Endothelial cell of umbilical vein (primary cell): Measurements from ENCODE around the gene ARV1. TPM values are rescaled to one million over a fixed set of nuclear protein-coding genes. Genes with fewer than 3 reads are reported as not detected.

Experiments
- BruUV-seq: library from RNA; stranded (reverse); fragments of 400-500 nt; replicated peaks from 2 replicates; lab custom pipeline; 2021; lab: Mats Ljungman, UMichigan
- CTCF ChIA-PET: fragments of 300-600, 350-600 bp; sonication (Branson Sonifier 250); formaldehyde crosslinking; loops from one replicate; lab custom pipeline; 2021; ENCODE audit warnings: antibody characterized with exemption, inconsistent platforms; lab: Charles Lee
- POLR2A ChIA-PET: fragments of 300-600, 350-600 bp; sonication (Branson Sonifier 250); formaldehyde crosslinking; loops from one replicate; lab custom pipeline; 2021; ENCODE audit warnings: antibody characterized with exemption, inconsistent platforms; lab: Charles Lee
- DNase-seq: peaks from one replicate; pipeline ENCODE4 v3.0.0-alpha.2; 2011; ENCODE audit warnings: low read depth, low spot score
- FAIRE-seq: peaks from 2 replicates; lab custom pipeline; 2011; peaks lifted over from hg19 to GRCh38; lab: Jason Lieb, UNC
- H2AFZ ChIP-seq: 2 replicates; pipeline ENCODE4 v1.6.0; 2012; ENCODE audit warnings: low read depth, low read length, control low read depth, inconsistent platforms
- H3K27ac ChIP-seq: 2 replicates; pipeline ENCODE4 v1.5.1; 2011; ENCODE audit warnings: low read depth, mild to moderate bottlenecking, control low read depth, low read length, moderate library complexity; ENCODE audit not compliant: insufficient read depth
- H3K27me3 ChIP-seq, 2 experiments: 2 replicates each; pipeline versions ENCODE4 v1.6.0 to v1.6.1; 2011; ENCODE audit warnings: low read length in 2 of 2, mixed read lengths in 1 of 2; ENCODE audit not compliant: control insufficient read depth in 2 of 2, insufficient read depth in 2 of 2
- H3K36me3 ChIP-seq, 2 experiments: 2 replicates in 1 of 2; 3 replicates in 1 of 2; pipeline ENCODE4 v1.5.1; 2011; ENCODE audit warnings: low read length in 2 of 2, mild to moderate bottlenecking in 1 of 2, moderate library complexity in 1 of 2; ENCODE audit not compliant: control insufficient read depth in 2 of 2, insufficient read depth in 2 of 2; ENCODE audit errors: extremely low read depth in 1 of 2
- H3K4me1 ChIP-seq: 3 replicates; pipeline ENCODE4 v1.5.1; 2011; ENCODE audit warnings: mild to moderate bottlenecking, low read length; ENCODE audit not compliant: control insufficient read depth, insufficient read depth; ENCODE audit errors: extremely low read depth
- H3K4me2 ChIP-seq: 2 replicates; pipeline ENCODE4 v1.6.1; 2011; ENCODE audit warnings: low read length, control low read depth, mixed read lengths; ENCODE audit not compliant: insufficient read depth
- H3K4me3 ChIP-seq, 3 experiments: fragments of 200-600 bp in 1 of 3; sonication (generic), shearing (Covaris generic) in 1 of 3; replicated peaks in 1 of 3; 2 replicates each; pipeline ENCODE4 v1.5.1; 2011 to 2016; ENCODE audit warnings: control low read depth in 3 of 3, low read length in 3 of 3, mild to moderate bottlenecking in 2 of 3, inconsistent platforms in 1 of 3, low read depth in 1 of 3, moderate library complexity in 1 of 3; ENCODE audit not compliant: insufficient read depth in 1 of 3
- H3K79me2 ChIP-seq: 2 replicates; pipeline ENCODE4 v1.6.0; 2012; ENCODE audit warnings: low read length, inconsistent platforms; ENCODE audit not compliant: control insufficient read depth, insufficient read depth
- H3K9ac ChIP-seq: replicated peaks from 2 replicates; pipeline ENCODE3; 2011; ENCODE audit warnings: low read length, control low read depth; ENCODE audit not compliant: insufficient read depth; ENCODE audit errors: extremely low read depth
- H3K9me1 ChIP-seq: replicated peaks from 3 replicates; pipeline ENCODE4 v1.6.0; 2011; ENCODE audit warnings: mild to moderate bottlenecking, low read length; ENCODE audit not compliant: control insufficient read depth, insufficient read depth; ENCODE audit errors: extremely low read depth
- H3K9me3 ChIP-seq: replicated peaks from 2 replicates; pipeline ENCODE4 v1.5.1; 2012; ENCODE audit warnings: low read length, inconsistent platforms; ENCODE audit not compliant: control insufficient read depth, insufficient read depth
- H4K20me1 ChIP-seq: replicated peaks from 2 replicates; pipeline ENCODE3; 2011; ENCODE audit warnings: mild to moderate bottlenecking, low read length; ENCODE audit not compliant: control insufficient read depth, insufficient read depth; ENCODE audit errors: extremely low read depth
- CTCF ChIP-seq, 2 donors: IDR thresholded peaks; 1 replicate in 1 of 2; 2 replicates in 1 of 2; pipeline ENCODE4 v1.5.1; 2011; ENCODE audit warnings: low read length in 2 of 2, mild to moderate bottlenecking in 2 of 2, moderate library complexity in 2 of 2, control low read depth in 1 of 2, inconsistent platforms in 1 of 2, low read depth in 1 of 2; ENCODE audit not compliant: insufficient read depth in 1 of 2; ENCODE audit errors: extremely low read depth in 1 of 2
- EZH2 ChIP-seq: IDR thresholded peaks from 2 replicates; pipeline ENCODE4 v1.6.1; 2012; ENCODE audit warnings: borderline replicate concordance, low read depth, mild to moderate bottlenecking, moderate library complexity, low read length, inconsistent platforms; ENCODE audit not compliant: severe bottlenecking
- FOS ChIP-seq: IDR thresholded peaks from 2 replicates; pipeline ENCODE4 v1.6.1; 2011; ENCODE audit warnings: mild to moderate bottlenecking, low read length, moderate library complexity, borderline replicate concordance; ENCODE audit not compliant: insufficient read depth
- GATA2 ChIP-seq: IDR thresholded peaks from 2 replicates; pipeline ENCODE4 v1.7.0; 2011; ENCODE audit warnings: low read depth, mild to moderate bottlenecking, moderate library complexity, mixed read lengths, low read length; ENCODE audit not compliant: insufficient read length, insufficient read depth
- JUN ChIP-seq: IDR thresholded peaks from 2 replicates; pipeline ENCODE4 v1.6.1; 2011; ENCODE audit warnings: borderline replicate concordance, low read depth; ENCODE audit not compliant: insufficient read length, insufficient read depth
- MAX ChIP-seq: IDR thresholded peaks from 2 replicates; pipeline ENCODE4 v1.6.1; 2011; ENCODE audit not compliant: insufficient read depth, insufficient read length
- MYC ChIP-seq: IDR thresholded peaks from one replicate; pipeline ENCODE4 v1.6.1; 2011; ENCODE audit warnings: mild to moderate bottlenecking, low read depth, low read length
- POLR2A ChIP-seq: IDR thresholded peaks from 2 replicates; pipeline ENCODE4 v1.6.1; 2012; ENCODE audit warnings: low read depth, mild to moderate bottlenecking, control low read depth, low read length
- POLR2AphosphoS5 ChIP-seq: IDR thresholded peaks from 2 replicates; pipeline ENCODE4 v1.6.1; 2012; ENCODE audit warnings: low read depth, mild to moderate bottlenecking, control low read depth, low read length, moderate library complexity; ENCODE audit not compliant: insufficient read depth
- dilution Hi-C: fragments of 300-500 bp; cut with MboI; formaldehyde crosslinking; loops from one replicate; pipeline ENCODE4 v1.15.0; 2019; ENCODE audit warnings: low sequenced_read_pairs; ENCODE audit not compliant: extremely low pct_ligation_motif_present
- intact Hi-C: fragments of 100-400 bp; cut with micrococcal nuclease; formaldehyde crosslinking; loops from one replicate; pipeline ENCODE4 v1.10.0; 2022
- polyA plus RNA-seq, 4 experiments: library from polyadenylated mRNA; depleted of rRNA in 3 of 4; stranded (reverse) in 3 of 4; unstranded in 1 of 4; fragments of >200 nt; gene quantifications; 2 replicates each; pipeline versions ENCODE4 v1.2.1 to v1.2.3, GENCODE V29; 2011 to 2012; ENCODE audit warnings: missing spikeins in 1 of 4
- total RNA-seq: library from RNA; stranded (reverse); gene quantifications from 2 replicates; pipeline ENCODE4 v1.2.3, GENCODE V29; 2021

ARV1 gene
- total and polyA plus RNA-seq, 2 donors (not counting 3 experiments of a cell fraction or from before 2014, with no cell fraction given), result 10.7 to 14.0 TPM

DNA sequence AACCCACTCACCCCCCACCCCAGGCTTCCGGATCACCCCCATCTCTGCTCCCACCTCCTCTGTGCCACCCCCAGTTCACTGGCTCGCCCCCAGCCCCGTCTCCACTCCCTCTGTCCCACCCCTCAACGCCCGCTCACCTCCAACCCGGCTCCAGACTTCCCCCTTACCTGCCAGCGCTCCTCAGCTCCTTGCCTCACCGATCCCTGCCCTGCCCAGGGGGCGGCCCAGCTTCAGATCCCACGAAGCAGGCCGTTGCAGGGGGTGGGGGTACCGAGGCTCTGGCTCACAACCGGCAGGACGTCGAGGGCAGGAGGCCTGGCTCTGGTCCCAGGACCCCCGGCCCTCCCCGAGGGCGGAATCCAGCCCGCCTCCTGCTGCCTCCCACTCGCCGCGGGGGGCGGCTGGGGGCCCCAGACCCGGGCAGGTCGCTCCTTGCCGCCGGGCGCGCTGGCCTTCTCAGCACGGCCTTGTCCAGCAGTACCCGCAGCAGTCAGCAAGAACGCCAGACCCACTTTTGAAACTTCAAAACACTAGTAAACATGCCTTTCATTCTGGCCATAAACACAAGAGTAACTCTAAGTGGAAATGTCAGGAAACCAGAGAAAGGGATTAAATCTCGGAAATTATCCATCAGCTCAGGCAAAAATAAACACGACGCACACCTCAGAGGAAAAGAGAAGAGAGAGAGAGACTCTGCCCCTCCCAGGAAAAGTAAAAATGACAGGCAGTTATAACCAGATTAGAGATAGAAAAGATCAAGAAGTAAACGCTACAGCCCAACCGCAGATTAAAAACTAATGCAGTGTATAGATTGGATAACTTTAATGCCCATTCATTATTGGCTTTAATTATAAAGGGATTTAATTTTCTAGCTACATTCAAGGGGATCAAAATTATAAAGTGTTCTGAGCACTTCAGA, 62.2 kb downstream of the ARV1 start:
- peak overlapping the region; percentile 73 for H3K4me2 ChIP-seq
- peak overlapping the region in 2 of 3 experiments; percentile 58 to 84 for H3K4me3 ChIP-seq
- no peak overlapping the region for H3K27ac ChIP-seq
- H3K27me3 ChIP-seq, result peaks cover 17 to 35% of the 10 kb centered on the region in 2 experiments
- intact Hi-C loops (loop anchor here (1.0 to 2.0 kb wide), 3 partner anchors 52 to 124 kb away; partner anchors contain the start of gene ARV1), dilution Hi-C loops (no loop called here)
- no peaks in the 10 kb centered on the region for H3K9me3 ChIP-seq
- H2AFZ ChIP-seq, result peak overlapping the region; percentile 94
- no peaks in the 10 kb centered on the region for H3K79me2 ChIP-seq
- DNase-seq (no peak), FAIRE-seq (no peak)
- POLR2A ChIA-PET, result interaction anchor here (0.6 to 0.9 kb wide), 2 partner anchors 19 to 22 kb away, joined by 3 read pairs; no protein-coding TSS in a partner anchor
- H3K36me3 ChIP-seq, result no peaks in the 10 kb centered on the region
- no peak overlapping the region for H3K9ac ChIP-seq
- TF ChIP-seq GATA2, result no peak
- no peak for TF ChIP-seq MAX
- no peak for TF ChIP-seq JUN
- no peak for TF ChIP-seq POLR2A
- no peak for TF ChIP-seq FOS
- no peak for TF ChIP-seq CTCF (IDR thresholded peaks at IDR 0.05; ENCODE audit: extremely low read depth in 1 of 2, insufficient read depth in 1 of 2, low read depth in 1 of 2, low read length in 2 of 2)
- no peak for TF ChIP-seq MYC
- no peak for TF ChIP-seq POLR2AphosphoS5
- TF ChIP-seq EZH2, result no peak
- no TSS peak for BruUV-seq
- H3K4me1 ChIP-seq, result peaks cover 16% of the 10 kb centered on the region
- H4K20me1 ChIP-seq, result no peaks in the 10 kb centered on the region
- CTCF ChIA-PET, result interaction anchor here (1.0 to 1.4 kb wide), 4 partner anchors 12 to 81 kb away, joined by 3 to 5 read pairs (median 4); no protein-coding TSS in a partner anchor
- H3K9me1 ChIP-seq, result no peaks in the 10 kb centered on the region
